ENCODE data around the gene ALDH1L1. TPM values are rescaled to one million over a fixed set of nuclear protein-coding genes. Genes with fewer than 3 reads are reported as not detected.

Gene ALDH1L1
- total RNA-seq, 1 experiment from 2014 or later: 50.0 TPM

DNA sequence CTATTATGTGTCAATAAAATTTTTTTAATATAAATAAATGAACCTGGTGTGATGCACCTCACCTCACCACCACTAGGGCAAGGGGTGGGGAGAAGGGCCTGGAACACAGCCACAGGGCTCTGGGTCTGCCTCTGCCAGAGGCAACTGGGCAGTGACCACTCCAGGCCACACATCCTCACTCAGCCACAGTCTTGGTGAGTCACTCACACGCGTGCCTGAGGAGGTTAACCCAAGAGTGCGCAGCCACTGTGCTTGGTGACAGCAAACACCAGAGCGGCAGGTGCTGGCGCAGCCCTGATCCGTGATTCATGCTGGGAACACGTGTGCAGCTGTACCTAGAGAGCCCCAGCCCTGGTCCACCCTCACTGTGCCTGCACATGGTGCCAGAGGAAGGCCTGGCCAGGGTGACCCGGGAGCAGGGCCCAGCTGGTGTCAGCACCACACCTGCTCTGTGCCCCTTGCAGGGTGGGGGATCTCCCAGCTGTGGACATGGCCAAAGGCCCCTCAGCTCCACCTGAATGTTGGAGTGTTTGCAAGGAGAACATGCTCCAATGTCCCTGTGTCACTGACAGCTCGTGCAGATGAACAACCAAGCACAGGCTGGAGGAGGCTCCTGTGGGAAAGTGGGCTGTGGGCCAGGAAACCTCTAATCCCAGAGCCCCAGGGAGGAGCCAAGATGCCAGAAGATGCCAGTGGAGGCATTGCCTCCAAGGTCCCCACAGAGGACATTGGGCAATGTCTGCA is 98.6 kb downstream of the ALDH1L1 start:
- ChIA-PET CTCF (no interaction called here), POLR2A (ENCODE audit: unreplicated experiment) (interaction anchor here (0.6 kb wide), 1 partner anchor 113 kb away, joined by 3 read pairs; the partner anchor contains the start of gene ROPN1B)
- Histone ChIP-seq H3K27ac (no peak overlapping the region), H3K9me2 (ENCODE audit: insufficient read depth) (no peaks in the 10 kb centered on the region), H3K4me1 (replicated peaks; ENCODE audit: insufficient read depth) (peaks cover 23% of the 10 kb centered on the region), H2AFZ (no peak overlapping the region), H3K36me3 (ENCODE audit: low read depth) (no peaks in the 10 kb centered on the region), H3K4me3 (no peak overlapping the region), H3F3A (ENCODE audit: insufficient read depth, low read depth) (peaks cover 26% of the 10 kb centered on the region; the same call in 1 of the 2 replicates), H3K27me3 (ENCODE audit: insufficient read depth, low read depth) (no peaks in the 10 kb centered on the region), H3K9me3 (ENCODE audit: insufficient read depth, low read depth) (no peaks in the 10 kb centered on the region; the same call in none of the 2 replicates), H4K20me1 (ENCODE audit: insufficient read depth) (no peaks in the 10 kb centered on the region), H3K4me2 (no peak overlapping the region), H3K79me2 (ENCODE audit: low read depth) (no peaks in the 10 kb centered on the region)
- intact Hi-C loops (cut with micrococcal nuclease; ENCODE audit: unreplicated experiment): loop anchor here (1.0 to 5.0 kb wide), 5 partner anchors 24 to 147 kb away; no protein-coding TSS in a partner anchor
- TF ChIP-seq EZH2 (IDR thresholded peaks at IDR 0.05; ENCODE audit: low read depth): no peak
- TF ChIP-seq, protein P1, sequence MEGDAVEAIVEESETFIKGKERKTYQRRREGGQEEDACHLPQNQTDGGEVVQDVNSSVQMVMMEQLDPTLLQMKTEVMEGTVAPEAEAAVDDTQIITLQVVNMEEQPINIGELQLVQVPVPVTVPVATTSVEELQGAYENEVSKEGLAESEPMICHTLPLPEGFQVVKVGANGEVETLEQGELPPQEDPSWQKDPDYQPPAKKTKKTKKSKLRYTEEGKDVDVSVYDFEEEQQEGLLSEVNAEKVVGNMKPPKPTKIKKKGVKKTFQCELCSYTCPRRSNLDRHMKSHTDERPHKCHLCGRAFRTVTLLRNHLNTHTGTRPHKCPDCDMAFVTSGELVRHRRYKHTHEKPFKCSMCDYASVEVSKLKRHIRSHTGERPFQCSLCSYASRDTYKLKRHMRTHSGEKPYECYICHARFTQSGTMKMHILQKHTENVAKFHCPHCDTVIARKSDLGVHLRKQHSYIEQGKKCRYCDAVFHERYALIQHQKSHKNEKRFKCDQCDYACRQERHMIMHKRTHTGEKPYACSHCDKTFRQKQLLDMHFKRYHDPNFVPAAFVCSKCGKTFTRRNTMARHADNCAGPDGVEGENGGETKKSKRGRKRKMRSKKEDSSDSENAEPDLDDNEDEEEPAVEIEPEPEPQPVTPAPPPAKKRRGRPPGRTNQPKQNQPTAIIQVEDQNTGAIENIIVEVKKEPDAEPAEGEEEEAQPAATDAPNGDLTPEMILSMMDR (conservative IDR thresholded peaks at IDR 0.05): peak; percentile 70
- no TSS peak for BruUV-seq (replicated peaks)
- DNase-seq: peak; percentile 83 to 92

DNA sequence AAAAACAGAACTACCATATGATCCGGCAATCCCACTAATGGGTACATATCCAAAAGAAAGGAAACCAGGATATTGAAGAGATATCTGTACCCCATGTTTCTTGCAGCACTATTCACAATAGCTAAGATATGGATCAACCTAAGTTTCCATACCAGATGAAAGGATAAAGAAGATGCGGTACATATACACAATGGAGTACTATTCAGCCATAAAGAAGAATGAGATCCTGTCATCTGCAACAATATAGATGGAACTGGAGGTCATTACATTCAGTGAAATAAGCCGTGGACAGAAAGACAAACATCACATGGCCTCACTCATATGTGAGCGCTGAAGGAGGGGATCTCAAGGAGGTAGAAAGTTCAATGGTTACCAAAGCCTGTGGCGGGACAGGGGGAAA is 99.4 kb downstream of the ALDH1L1 start:
- DNase-seq: no peak
- intact Hi-C loops (cut with micrococcal nuclease; ENCODE audit: unreplicated experiment): loop anchor here (1.0 to 5.0 kb wide), 5 partner anchors 24 to 146 kb away; no protein-coding TSS in a partner anchor
- ChIA-PET POLR2A (ENCODE audit: unreplicated experiment) (no interaction called here), CTCF (no interaction called here)
- H3K79me2 ChIP-seq (ENCODE audit: low read depth): no peaks in the 10 kb centered on the region
- no peak overlapping the region for H3K4me3 ChIP-seq
- H2AFZ ChIP-seq: no peak overlapping the region
- H4K20me1 ChIP-seq (ENCODE audit: insufficient read depth): no peaks in the 10 kb centered on the region
- TF ChIP-seq EZH2 (IDR thresholded peaks at IDR 0.05; ENCODE audit: low read depth): no peak
- TF ChIP-seq, protein P1 (conservative IDR thresholded peaks at IDR 0.05): no peak
- H3K9me3 ChIP-seq (ENCODE audit: insufficient read depth, low read depth): no peaks in the 10 kb centered on the region
- H3K36me3 ChIP-seq (ENCODE audit: low read depth): no peaks in the 10 kb centered on the region
- H3F3A ChIP-seq (ENCODE audit: insufficient read depth, low read depth): peaks cover 26% of the 10 kb centered on the region; the same call in 1 of the 2 replicates
- H3K9me2 ChIP-seq (ENCODE audit: insufficient read depth): no peaks in the 10 kb centered on the region
- H3K4me1 ChIP-seq (replicated peaks; ENCODE audit: insufficient read depth): peaks cover 23% of the 10 kb centered on the region
- no peaks in the 10 kb centered on the region for H3K27me3 ChIP-seq (ENCODE audit: insufficient read depth, low read depth)
- BruUV-seq (replicated peaks): no TSS peak
- peak overlapping the region; percentile 23; the same call in 1 of the 2 replicates for H3K4me2 ChIP-seq
- no peak overlapping the region for H3K27ac ChIP-seq

DNA sequence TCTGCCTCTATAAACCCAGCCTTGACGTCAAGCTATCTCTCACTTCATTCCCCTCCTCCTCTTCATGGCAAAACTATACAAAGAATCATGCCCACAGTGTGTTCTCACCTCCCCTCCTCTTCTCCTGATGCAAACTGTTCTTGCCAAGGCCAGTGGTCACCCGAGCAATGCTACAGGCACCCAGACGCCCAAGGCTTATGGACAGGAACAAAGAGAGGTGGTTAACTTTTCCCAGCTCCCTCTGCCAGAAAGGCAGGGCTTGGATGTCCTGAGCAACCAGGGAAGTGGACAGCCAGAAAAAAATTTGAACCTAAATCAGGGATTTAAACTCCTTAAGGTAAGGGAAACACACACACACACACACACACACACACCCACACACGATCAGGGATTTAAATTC is 101.5 kb downstream of the ALDH1L1 start:
- Histone ChIP-seq H3K27ac (no peak overlapping the region), H3F3A (ENCODE audit: insufficient read depth, low read depth) (peaks cover 15% of the 10 kb centered on the region; the same call in 1 of the 2 replicates), H2AFZ (no peak overlapping the region), H3K79me2 (ENCODE audit: low read depth) (no peaks in the 10 kb centered on the region), H3K36me3 (ENCODE audit: low read depth) (no peaks in the 10 kb centered on the region), H3K9me2 (ENCODE audit: insufficient read depth) (no peaks in the 10 kb centered on the region), H3K4me1 (replicated peaks; ENCODE audit: insufficient read depth) (peaks cover 13% of the 10 kb centered on the region; the same call in 1 of the 2 replicates), H4K20me1 (ENCODE audit: insufficient read depth) (no peaks in the 10 kb centered on the region), H3K27me3 (ENCODE audit: insufficient read depth, low read depth) (no peaks in the 10 kb centered on the region), H3K4me3 (no peak overlapping the region), H3K9me3 (ENCODE audit: insufficient read depth, low read depth) (no peaks in the 10 kb centered on the region), H3K4me2 (no peak overlapping the region)
- no TSS peak for BruUV-seq (replicated peaks)
- no peak for DNase-seq
- POLR2A ChIA-PET (ENCODE audit: unreplicated experiment): no interaction called here
- intact Hi-C loops (cut with micrococcal nuclease; ENCODE audit: unreplicated experiment): no loop called here
- TF ChIP-seq, protein P1 (conservative IDR thresholded peaks at IDR 0.05): no peak
- no peak for TF ChIP-seq EZH2 (IDR thresholded peaks at IDR 0.05; ENCODE audit: low read depth)
- CTCF ChIA-PET: interaction anchor here (0.6 kb wide), 1 partner anchor 465 kb away, joined by 3 read pairs; no protein-coding TSS in a partner anchor
